MM.1S (cell line): ENCODE measurements around the gene AGPAT2.

Experiments
- CTCF ChIP-seq: fragments of 300-600 bp; sonication (generic); IDR thresholded peaks from 2 replicates; pipeline ENCODE4 v1.5.1; 2016; ENCODE audit warnings: antibody characterized with exemption, low read length, mixed read lengths
- EZH2 ChIP-seq: fragments of 300-600 bp; sonication (generic); optimal IDR thresholded peaks from 2 replicates; pipeline ENCODE3; 2017; ENCODE audit warnings: low read depth, mild to moderate bottlenecking, antibody characterized with exemption, low read length, mixed read lengths

- TF ChIP-seq CTCF (no peak), EZH2 (no peak)
Measured at GRCh38 chr9:136728548-136729123, 41.4 kb upstream of the AGPAT2 start.
